Measurements from ENCODE around the gene RAD51D. TPM values are rescaled to one million over a fixed set of nuclear protein-coding genes. Genes with fewer than 3 reads are reported as not detected.

The RAD51D gene
- polyA plus RNA-seq, 2 of the 4 experiments (the other 2 are of a cell fraction), result 18.4 to 23.8 TPM

Small RNA genes within 50 kb of the gene (small RNA-seq; reads per million reads assigned to genes)
- gene AC004223.1, result 0 to 1.7 (median 0) reads per million in 6 experiments
- gene RNU6-840P, result 0 reads per million in 6 experiments

Other genes starting within 250 kb of the RAD51D start
- gene CCT6B, start 158.4 kb downstream of the RAD51D start, polyA plus RNA-seq (2011; rRNA removed), result 1.9 and 3.1 TPM in 2 replicates
- 0.77 to 1.3 TPM (median 0.87 TPM) in 3 replicates for gene CCT6B, start 158.4 kb downstream of the RAD51D start, polyA plus RNA-seq (2017; fragmentation: RNase III; extraction: RNeasy Plus Mini Kit Qiagen cat#74134 plus additional on column Dnase treatment)
- 12.6 and 21.2 TPM in 2 replicates for gene ZNF830, start 158.3 kb downstream of the RAD51D start, polyA plus RNA-seq (2011; rRNA removed)
- 18.4 to 20.0 TPM (median 19.9 TPM) in 3 replicates for gene ZNF830, start 158.3 kb downstream of the RAD51D start, polyA plus RNA-seq (2017; fragmentation: RNase III; extraction: RNeasy Plus Mini Kit Qiagen cat#74134 plus additional on column Dnase treatment)
- 56.8 and 63.4 TPM in 2 replicates for gene LIG3, start 139.3 kb downstream of the RAD51D start, polyA plus RNA-seq (2011; rRNA removed)
- 35.6 to 40.2 TPM (median 36.3 TPM) in 3 replicates for gene LIG3, start 139.3 kb downstream of the RAD51D start, polyA plus RNA-seq (2017; fragmentation: RNase III; extraction: RNeasy Plus Mini Kit Qiagen cat#74134 plus additional on column Dnase treatment)
- gene RFFL, start 56.2 kb downstream of the RAD51D start, polyA plus RNA-seq (2011; rRNA removed), result 35.5 and 49.4 TPM in 2 replicates
- 22.7 to 27.0 TPM (median 23.2 TPM) in 3 replicates for gene RFFL, start 56.2 kb downstream of the RAD51D start, polyA plus RNA-seq (2017; fragmentation: RNase III; extraction: RNeasy Plus Mini Kit Qiagen cat#74134 plus additional on column Dnase treatment)
- not detected in 2 replicates for gene FNDC8, start 1.8 kb upstream of the RAD51D start, polyA plus RNA-seq (2011; rRNA removed)
- not detected in 3 replicates for gene FNDC8, start 1.8 kb upstream of the RAD51D start, polyA plus RNA-seq (2017; fragmentation: RNase III; extraction: RNeasy Plus Mini Kit Qiagen cat#74134 plus additional on column Dnase treatment)
- 19.3 and 20.9 TPM in 2 replicates for gene NLE1, start 22.4 kb upstream of the RAD51D start, polyA plus RNA-seq (2011; rRNA removed)
- gene NLE1, start 22.4 kb upstream of the RAD51D start, polyA plus RNA-seq (2017; fragmentation: RNase III; extraction: RNeasy Plus Mini Kit Qiagen cat#74134 plus additional on column Dnase treatment), result 29.7 to 31.8 TPM (median 30.0 TPM) in 3 replicates
- gene UNC45B, start 28.0 kb upstream of the RAD51D start, polyA plus RNA-seq (2011; rRNA removed), result not detected in 2 replicates
- gene UNC45B, start 28.0 kb upstream of the RAD51D start, polyA plus RNA-seq (2017; fragmentation: RNase III; extraction: RNeasy Plus Mini Kit Qiagen cat#74134 plus additional on column Dnase treatment), result not detected in 3 replicates
- gene SLC35G3, start 74.5 kb upstream of the RAD51D start, polyA plus RNA-seq (2011; rRNA removed), result not detected in 2 replicates
- gene SLC35G3, start 74.5 kb upstream of the RAD51D start, polyA plus RNA-seq (2017; fragmentation: RNase III; extraction: RNeasy Plus Mini Kit Qiagen cat#74134 plus additional on column Dnase treatment), result not detected in 3 replicates
- 30.3 and 33.1 TPM in 2 replicates for gene SLFN5, start 123.2 kb upstream of the RAD51D start, polyA plus RNA-seq (2011; rRNA removed)
- gene SLFN5, start 123.2 kb upstream of the RAD51D start, polyA plus RNA-seq (2017; fragmentation: RNase III; extraction: RNeasy Plus Mini Kit Qiagen cat#74134 plus additional on column Dnase treatment), result 1.6 to 2.0 TPM (median 1.9 TPM) in 3 replicates